SU-DHL-6 (cell line): ENCODE results near the gene RRBP1.

Experiments used
- H2AFZ ChIP-seq: fragments of 200-600 bp; sonication (generic); 2 replicates; pipeline ENCODE4 v1.6.1; 2014; ENCODE audit warnings: low read depth, mild to moderate bottlenecking, moderate library complexity, mixed read lengths, antibody characterized with exemption, low read length; ENCODE audit not compliant: severe bottlenecking
- H3F3A ChIP-seq: fragments of 200-600 bp; shearing (Covaris generic); 2 replicates; pipeline ENCODE4 v1.6.0; 2016; ENCODE audit warnings: antibody characterized with exemption, mild to moderate bottlenecking; ENCODE audit not compliant: insufficient read depth
- H3K27ac ChIP-seq: fragments of 200-600 bp; sonication (generic); 2 replicates; pipeline ENCODE4 v1.5.1; 2016; ENCODE audit warnings: low read depth, mild to moderate bottlenecking, low read length, moderate library complexity, mixed read lengths
- H3K27me3 ChIP-seq: fragments of 200-600 bp; sonication (generic), shearing (Covaris generic); 2 replicates; pipeline ENCODE4 v1.6.0; 2014; ENCODE audit warnings: mild to moderate bottlenecking, low read length
- H3K36me3 ChIP-seq: fragments of 200-600 bp; sonication (generic); 2 replicates; pipeline ENCODE4 v1.6.1; 2014; ENCODE audit warnings: mild to moderate bottlenecking, low read length, mixed read lengths
- H3K4me2 ChIP-seq: fragments of 300-600, 200-600 bp; shearing (Covaris generic), sonication (generic); 2 replicates; pipeline ENCODE4 v1.6.0; 2014; ENCODE audit warnings: low read length, low read depth, mild to moderate bottlenecking; ENCODE audit not compliant: poor library complexity, severe bottlenecking
- H3K4me3 ChIP-seq: fragments of 200-600 bp; sonication (generic); 2 replicates; pipeline ENCODE4 v1.5.1; 2014; ENCODE audit warnings: antibody characterized with exemption, low read length, mild to moderate bottlenecking, mixed read lengths; ENCODE audit not compliant: insufficient read depth, poor library complexity, severe bottlenecking
- H3K79me2 ChIP-seq: fragments of 200-600 bp; sonication (generic); 2 replicates; pipeline ENCODE4 v1.6.1; 2014; ENCODE audit warnings: mild to moderate bottlenecking, low read length, moderate library complexity; ENCODE audit not compliant: insufficient read depth
- H3K9ac ChIP-seq: fragments of 200-600 bp; sonication (generic); 2 replicates; pipeline ENCODE4 v1.7.0; 2014; ENCODE audit warnings: mild to moderate bottlenecking, low read length
- H3K9me2 ChIP-seq: fragments of 200-600 bp; sonication (generic); replicated peaks from 2 replicates; pipeline ENCODE4 v1.6.1; 2014; ENCODE audit warnings: low read length; ENCODE audit not compliant: insufficient read depth
- H3K9me3 ChIP-seq: fragments of 200-600 bp; sonication (generic); 2 replicates; pipeline ENCODE4 v1.6.1; 2014; ENCODE audit warnings: low read length, mixed read lengths; ENCODE audit not compliant: insufficient read depth
- H4K20me1 ChIP-seq: fragments of 200-600 bp; sonication (generic); 2 replicates; pipeline ENCODE4 v1.6.1; 2014; ENCODE audit warnings: low read depth, mild to moderate bottlenecking, antibody characterized with exemption, low read length, moderate library complexity, mixed read lengths
- EZH2phosphoT487 ChIP-seq: fragments of 200-600 bp; sonication (generic), shearing (Covaris generic); conservative IDR thresholded peaks from 2 replicates; pipeline ENCODE4 v1.6.1; 2018; ENCODE audit warnings: mild to moderate bottlenecking, antibody characterized with exemption, low read length, moderate library complexity, mixed read lengths
- TF ChIP-seq, protein P1 (sequence below): fragments of 200-600 bp; sonication (generic); IDR thresholded peaks from one replicate; pipeline ENCODE4 v1.5.1; 2017; ENCODE audit warnings: antibody characterized with exemption, mild to moderate bottlenecking, low read length, moderate library complexity; ENCODE audit not compliant: insufficient read depth, poor library complexity, severe bottlenecking

RRBP1 gene

DNA sequence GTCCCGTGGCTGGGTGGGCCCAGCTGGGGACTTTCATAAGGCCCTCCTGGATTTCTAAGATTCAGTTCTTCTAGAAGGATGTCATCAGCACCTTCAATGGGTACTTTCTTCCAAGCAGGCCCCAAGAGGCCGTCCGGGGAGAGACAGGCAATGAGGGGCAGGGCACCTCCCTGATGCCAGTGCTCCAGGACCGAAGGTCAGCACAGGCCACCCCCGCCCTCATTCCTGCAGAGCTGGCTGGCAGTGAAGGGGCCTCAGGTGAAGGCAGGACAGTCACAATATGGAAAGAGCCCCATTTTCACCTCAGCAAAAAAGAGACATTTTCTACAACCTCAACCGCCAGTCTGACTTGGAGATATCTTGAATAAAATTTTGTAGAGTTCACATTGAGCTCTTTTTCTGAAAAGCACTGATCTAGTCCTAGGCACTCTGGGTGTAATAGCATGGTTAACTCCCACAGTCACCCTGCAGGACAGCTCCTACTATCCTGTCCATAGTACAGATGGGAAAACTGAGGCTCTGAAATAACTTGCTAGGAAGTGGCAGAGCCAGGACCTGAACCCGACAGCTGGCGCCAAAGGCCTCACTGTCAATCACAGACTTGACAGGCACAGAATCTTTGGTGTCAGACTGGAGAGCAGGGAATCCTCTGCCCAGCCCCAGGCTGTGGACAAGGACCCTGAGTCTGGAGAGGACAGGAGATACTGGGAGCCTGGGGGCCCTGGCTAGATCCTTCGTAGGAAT is 50.3 kb downstream of the RRBP1 start:
- no peaks in the 10 kb centered on the region for H3K9me3 ChIP-seq
- H4K20me1 ChIP-seq: no peaks in the 10 kb centered on the region
- TF ChIP-seq, protein P1, sequence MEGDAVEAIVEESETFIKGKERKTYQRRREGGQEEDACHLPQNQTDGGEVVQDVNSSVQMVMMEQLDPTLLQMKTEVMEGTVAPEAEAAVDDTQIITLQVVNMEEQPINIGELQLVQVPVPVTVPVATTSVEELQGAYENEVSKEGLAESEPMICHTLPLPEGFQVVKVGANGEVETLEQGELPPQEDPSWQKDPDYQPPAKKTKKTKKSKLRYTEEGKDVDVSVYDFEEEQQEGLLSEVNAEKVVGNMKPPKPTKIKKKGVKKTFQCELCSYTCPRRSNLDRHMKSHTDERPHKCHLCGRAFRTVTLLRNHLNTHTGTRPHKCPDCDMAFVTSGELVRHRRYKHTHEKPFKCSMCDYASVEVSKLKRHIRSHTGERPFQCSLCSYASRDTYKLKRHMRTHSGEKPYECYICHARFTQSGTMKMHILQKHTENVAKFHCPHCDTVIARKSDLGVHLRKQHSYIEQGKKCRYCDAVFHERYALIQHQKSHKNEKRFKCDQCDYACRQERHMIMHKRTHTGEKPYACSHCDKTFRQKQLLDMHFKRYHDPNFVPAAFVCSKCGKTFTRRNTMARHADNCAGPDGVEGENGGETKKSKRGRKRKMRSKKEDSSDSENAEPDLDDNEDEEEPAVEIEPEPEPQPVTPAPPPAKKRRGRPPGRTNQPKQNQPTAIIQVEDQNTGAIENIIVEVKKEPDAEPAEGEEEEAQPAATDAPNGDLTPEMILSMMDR: no peak
- TF ChIP-seq EZH2phosphoT487: no peak
- H3K4me2 ChIP-seq: no peak overlapping the region
- H3K36me3 ChIP-seq: no peaks in the 10 kb centered on the region
- H3K27me3 ChIP-seq: no peaks in the 10 kb centered on the region
- no peak overlapping the region for H3K4me3 ChIP-seq
- no peak overlapping the region for H3K27ac ChIP-seq
- no peaks in the 10 kb centered on the region for H3K79me2 ChIP-seq
- no peak overlapping the region for H3K9ac ChIP-seq
- no peaks in the 10 kb centered on the region for H3F3A ChIP-seq
- no peaks in the 10 kb centered on the region for H3K9me2 ChIP-seq
- no peak overlapping the region for H2AFZ ChIP-seq

DNA sequence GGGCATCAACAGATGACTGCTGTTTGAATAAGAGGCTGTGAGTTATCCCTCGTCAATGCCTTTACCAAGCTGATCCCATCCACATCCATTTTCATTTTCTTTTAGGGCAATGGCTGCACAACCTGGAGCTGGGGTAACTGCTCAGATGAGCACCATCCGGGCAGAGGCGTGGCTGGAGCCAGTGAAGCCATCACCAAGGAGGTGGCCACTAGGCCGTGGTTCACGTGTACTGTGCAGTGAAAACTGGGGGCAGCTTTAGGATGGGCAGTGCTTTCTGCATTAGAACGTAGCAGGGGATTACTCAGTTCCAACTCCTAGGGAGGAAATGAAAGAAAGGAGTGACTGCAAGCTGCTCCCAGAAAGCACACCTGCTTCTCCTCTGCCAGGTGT is 51.2 kb downstream of the RRBP1 start:
- Histone ChIP-seq H2AFZ (no peak overlapping the region), H3K9me3 (no peaks in the 10 kb centered on the region), H3K4me3 (no peak overlapping the region), H3K27ac (no peak overlapping the region), H3K36me3 (no peaks in the 10 kb centered on the region), H3K4me2 (no peak overlapping the region), H4K20me1 (no peaks in the 10 kb centered on the region), H3K9me2 (no peaks in the 10 kb centered on the region), H3F3A (no peaks in the 10 kb centered on the region), H3K27me3 (no peaks in the 10 kb centered on the region), H3K79me2 (no peaks in the 10 kb centered on the region), H3K9ac (no peak overlapping the region)
- no peak for TF ChIP-seq EZH2phosphoT487
- TF ChIP-seq, protein P1: no peak

DNA sequence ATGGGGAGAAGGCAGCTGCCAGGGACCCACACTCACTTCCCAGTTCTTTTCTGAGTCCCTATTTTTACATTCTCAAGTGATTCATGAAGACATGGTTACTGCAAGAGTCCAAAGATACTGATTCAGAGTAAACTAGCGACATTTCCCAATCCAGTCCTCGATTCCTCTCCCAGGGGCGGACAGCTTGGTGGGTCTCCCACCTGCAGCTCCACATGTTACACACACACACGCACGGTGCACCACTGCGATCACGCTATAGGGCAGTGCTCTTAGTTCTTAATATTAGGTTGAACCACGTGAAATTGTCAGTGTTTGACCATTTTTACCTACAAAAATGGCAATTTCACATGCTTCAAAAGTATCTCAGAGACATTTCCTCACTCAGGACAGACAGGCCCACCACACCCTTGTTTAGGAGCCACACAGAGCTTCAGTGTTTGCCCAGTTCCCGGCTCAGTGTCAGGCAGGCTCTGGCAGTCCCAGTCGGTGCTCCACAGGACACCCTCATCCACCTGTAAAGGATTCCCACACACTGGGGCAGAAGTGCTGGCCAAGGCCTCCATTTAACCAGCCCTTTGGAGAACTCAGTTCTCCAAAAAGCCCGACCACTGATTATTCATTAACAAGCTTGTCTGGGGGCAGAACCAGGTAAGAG is 51.8 kb downstream of the RRBP1 start:
- Histone ChIP-seq H3K4me2 (no peak overlapping the region), H3K79me2 (no peaks in the 10 kb centered on the region), H3K9me2 (no peaks in the 10 kb centered on the region), H3K36me3 (no peaks in the 10 kb centered on the region), H3K9ac (no peak overlapping the region), H3K9me3 (no peaks in the 10 kb centered on the region), H2AFZ (no peak overlapping the region), H3F3A (no peaks in the 10 kb centered on the region), H3K27me3 (no peaks in the 10 kb centered on the region), H3K4me3 (no peak overlapping the region), H4K20me1 (no peaks in the 10 kb centered on the region), H3K27ac (no peak overlapping the region)
- TF ChIP-seq, protein P1: no peak
- no peak for TF ChIP-seq EZH2phosphoT487
